Sigmoid colon (tissue), 4 donors: ENCODE results near the gene SLC49A4.

ENCODE experiments used
- POLR2A ChIP-seq, 2 donors: fragments of 450-650 bp; IDR thresholded peaks; one replicate each; pipeline ENCODE4 v1.6.1; 2016; ENCODE audit warnings: antibody characterized with exemption in 2 of 2, mild to moderate bottlenecking in 2 of 2, moderate library complexity in 2 of 2
- POLR2AphosphoS5 ChIP-seq, 4 donors: sonication (generic); formaldehyde crosslinking; IDR thresholded peaks; one replicate each; pipeline ENCODE4 v1.6.1; 2017; ENCODE audit warnings: antibody characterized with exemption in 4 of 4
- TF ChIP-seq, protein P1 (sequence below), 4 experiments: fragments of 450-650 bp in 3 of 4; fragments of 200-600 bp in 1 of 4; IDR thresholded peaks; one replicate each; pipeline ENCODE4 v1.5.1; 2016 to 2019; ENCODE audit warnings: antibody characterized with exemption in 4 of 4, mild to moderate bottlenecking in 3 of 4, moderate library complexity in 2 of 4

DNA sequence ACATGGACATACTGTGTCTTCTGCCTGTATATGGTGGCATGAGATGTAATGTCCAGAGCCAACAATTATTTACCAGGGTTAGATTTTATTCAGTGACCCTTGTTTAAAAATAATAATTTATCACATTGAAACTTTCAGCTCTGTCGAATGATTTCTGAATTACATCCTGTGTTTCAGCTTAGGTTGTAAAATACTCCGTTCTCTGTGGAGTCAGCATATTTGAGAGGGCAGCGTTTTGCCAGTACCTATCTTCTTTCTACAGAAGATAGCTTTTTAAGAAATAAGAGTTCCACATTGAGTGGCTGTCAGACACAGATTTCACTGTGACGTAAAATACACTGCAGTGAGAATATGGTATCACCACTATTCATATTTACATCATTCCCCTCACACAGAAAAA, 85.3 kb downstream of the SLC49A4 start:
- TF ChIP-seq, protein P1, sequence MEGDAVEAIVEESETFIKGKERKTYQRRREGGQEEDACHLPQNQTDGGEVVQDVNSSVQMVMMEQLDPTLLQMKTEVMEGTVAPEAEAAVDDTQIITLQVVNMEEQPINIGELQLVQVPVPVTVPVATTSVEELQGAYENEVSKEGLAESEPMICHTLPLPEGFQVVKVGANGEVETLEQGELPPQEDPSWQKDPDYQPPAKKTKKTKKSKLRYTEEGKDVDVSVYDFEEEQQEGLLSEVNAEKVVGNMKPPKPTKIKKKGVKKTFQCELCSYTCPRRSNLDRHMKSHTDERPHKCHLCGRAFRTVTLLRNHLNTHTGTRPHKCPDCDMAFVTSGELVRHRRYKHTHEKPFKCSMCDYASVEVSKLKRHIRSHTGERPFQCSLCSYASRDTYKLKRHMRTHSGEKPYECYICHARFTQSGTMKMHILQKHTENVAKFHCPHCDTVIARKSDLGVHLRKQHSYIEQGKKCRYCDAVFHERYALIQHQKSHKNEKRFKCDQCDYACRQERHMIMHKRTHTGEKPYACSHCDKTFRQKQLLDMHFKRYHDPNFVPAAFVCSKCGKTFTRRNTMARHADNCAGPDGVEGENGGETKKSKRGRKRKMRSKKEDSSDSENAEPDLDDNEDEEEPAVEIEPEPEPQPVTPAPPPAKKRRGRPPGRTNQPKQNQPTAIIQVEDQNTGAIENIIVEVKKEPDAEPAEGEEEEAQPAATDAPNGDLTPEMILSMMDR (IDR thresholded peaks at IDR 0.05): no peak
- TF ChIP-seq POLR2A (IDR thresholded peaks at IDR 0.05) (no peak), POLR2AphosphoS5 (IDR thresholded peaks at IDR 0.05) (no peak)
